ENCODE data around the gene SYVN1.
"Not testable (repeated sequence)": the region's sequence is repeated elsewhere in the genome, so short reads cannot be mapped to it uniquely, and the experiment has no call there.

The SYVN1 gene

GRCh38 chr11:65128182-65129145 is 5.9 kb downstream of the SYVN1 start:
- intact Hi-C loops (cut with micrococcal nuclease): no loop called here
- H3K4me3 Mint-ChIP-seq: no peak overlapping the region
- H3K9me3 Mint-ChIP-seq: no peaks in the 10 kb centered on the region
- H3K36me3 Mint-ChIP-seq (ENCODE audit: low read depth): peaks cover 96% of the 10 kb centered on the region
- peaks cover 18% of the 10 kb centered on the region for H3K4me1 Mint-ChIP-seq (ENCODE audit: low read depth)
- H3K27ac Mint-ChIP-seq: no peak overlapping the region
- H3K27me3 Mint-ChIP-seq: no peaks in the 10 kb centered on the region

- no peak overlapping the region for H3K27ac Mint-ChIP-seq
- peaks cover 88% of the 10 kb centered on the region for H3K36me3 Mint-ChIP-seq (ENCODE audit: low read depth)
- H3K4me3 Mint-ChIP-seq: no peak overlapping the region
- H3K4me1 Mint-ChIP-seq (ENCODE audit: low read depth): peaks cover 10% of the 10 kb centered on the region
- no peaks in the 10 kb centered on the region for H3K27me3 Mint-ChIP-seq
- intact Hi-C loops (cut with micrococcal nuclease): no loop called here
- H3K9me3 Mint-ChIP-seq: no peaks in the 10 kb centered on the region
Observed at GRCh38 chr11:65127473-65128181, 6.7 kb downstream of the SYVN1 start.

GRCh38 chr11:65126624-65127274 is 7.6 kb downstream of the SYVN1 start:
- Mint-ChIP-seq H3K9me3 (no peaks in the 10 kb centered on the region), H3K27ac (no peak overlapping the region), H3K4me1 (ENCODE audit: low read depth) (peaks cover under 1% of the 10 kb centered on the region), H3K4me3 (no peak overlapping the region), H3K27me3 (no peaks in the 10 kb centered on the region), H3K36me3 (ENCODE audit: low read depth) (peaks cover 86% of the 10 kb centered on the region)
- intact Hi-C loops (cut with micrococcal nuclease): no loop called here

DNA sequence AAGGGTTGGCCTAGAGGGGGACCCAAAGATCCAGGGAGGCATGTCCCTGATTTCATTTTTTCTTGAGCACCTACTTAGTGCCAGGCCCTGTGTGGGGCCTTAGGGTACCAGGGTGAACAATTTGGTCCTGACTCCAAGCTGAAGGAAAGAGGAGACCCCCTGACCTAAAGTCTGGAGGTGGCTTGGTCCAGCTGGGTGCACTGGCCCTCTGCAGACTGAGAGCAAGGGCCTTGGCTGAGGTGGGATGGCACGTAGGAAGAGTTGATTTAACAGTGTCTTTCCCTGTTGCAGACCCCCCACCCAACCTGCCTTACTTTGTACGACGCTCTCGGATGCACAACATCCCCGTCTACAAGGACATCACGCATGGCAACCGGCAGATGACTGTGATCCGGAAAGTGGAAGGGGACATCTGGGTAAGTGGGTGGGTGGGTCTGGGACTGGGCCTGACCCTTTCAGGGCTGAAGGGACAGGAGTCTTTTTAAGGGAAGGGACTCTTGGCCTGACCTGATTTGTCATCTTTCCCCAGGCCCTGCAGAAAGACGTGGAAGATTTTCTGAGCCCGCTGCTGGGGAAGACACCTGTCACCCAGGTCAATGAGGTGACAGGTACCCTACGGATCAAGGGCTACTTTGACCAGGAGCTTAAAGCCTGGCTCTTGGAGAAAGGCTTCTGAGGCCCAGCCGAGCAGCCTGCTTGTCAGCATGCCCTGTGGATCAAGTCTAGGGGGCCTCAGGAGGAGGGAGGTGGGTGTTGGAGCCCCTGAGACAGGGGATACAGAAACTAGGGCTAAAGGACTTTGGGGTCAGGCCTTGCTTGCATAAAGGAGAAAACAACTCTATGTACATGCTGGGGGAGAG is 8.9 kb downstream of the SYVN1 start:
- Mint-ChIP-seq H3K36me3 (ENCODE audit: low read depth) (peaks cover 86% of the 10 kb centered on the region), H3K9me3 (no peaks in the 10 kb centered on the region), H3K27ac (no peak overlapping the region), H3K27me3 (no peaks in the 10 kb centered on the region), H3K4me1 (ENCODE audit: low read depth) (peaks cover 12% of the 10 kb centered on the region), H3K4me3 (no peak overlapping the region)
- intact Hi-C loops (cut with micrococcal nuclease): no loop called here

- Mint-ChIP-seq H3K27ac (no peak overlapping the region), H3K36me3 (ENCODE audit: low read depth) (peaks cover 86% of the 10 kb centered on the region), H3K27me3 (no peaks in the 10 kb centered on the region), H3K9me3 (no peaks in the 10 kb centered on the region), H3K4me1 (ENCODE audit: low read depth) (peaks cover 18% of the 10 kb centered on the region), H3K4me3 (no peak overlapping the region)
- intact Hi-C loops (cut with micrococcal nuclease): no loop called here
Observed at GRCh38 chr11:65124480-65125196, 9.7 kb downstream of the SYVN1 start.

DNA sequence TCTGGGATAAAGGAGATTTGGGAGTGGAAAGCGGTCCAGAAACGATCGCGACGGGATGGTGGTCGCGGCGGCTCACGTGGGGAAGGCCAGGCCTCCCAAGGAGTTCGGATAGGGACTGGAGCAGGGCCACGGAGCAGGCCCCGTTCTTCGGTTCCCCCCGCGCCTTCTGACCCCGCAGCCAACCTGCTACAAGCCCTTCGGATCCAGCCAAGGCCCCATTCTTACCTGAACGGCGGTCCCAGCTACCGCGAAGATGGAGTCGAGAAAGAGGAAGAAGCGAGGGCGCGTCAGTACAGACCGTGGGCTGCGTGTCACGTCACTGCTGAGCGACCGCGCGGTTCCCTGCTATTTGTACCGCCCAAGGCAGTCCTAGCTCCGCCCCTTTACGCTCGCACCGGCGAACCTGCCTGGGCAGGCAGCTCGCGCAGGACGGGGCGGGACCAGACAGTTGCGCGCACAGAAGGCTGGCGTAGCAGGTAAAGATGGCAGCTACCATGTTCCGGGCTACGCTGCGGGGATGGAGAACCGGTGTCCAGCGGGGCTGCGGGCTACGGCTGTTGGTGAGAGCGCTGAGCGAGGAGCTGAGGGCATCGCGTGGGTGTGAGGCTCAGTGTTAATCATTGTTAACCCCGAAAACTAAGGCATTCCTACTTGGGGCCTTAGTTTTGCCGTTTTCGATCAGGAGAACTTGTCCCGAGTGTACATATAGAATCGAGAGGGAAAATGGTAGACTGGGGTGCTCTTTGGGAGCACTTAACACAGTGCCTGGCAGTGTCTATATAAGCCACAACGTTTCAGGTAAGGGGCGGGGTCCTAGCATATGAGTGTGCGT is 12.2 kb downstream of the SYVN1 start, which contains the start of the genes FAU and MRPL49:
TSS of gene FAU (minus strand) at position 270 of the 832 bp plus-strand sequence. CDS start 321 bp downstream, outside the sequence.
TSS of gene MRPL49 (plus strand) at position 457 of the 832 bp plus-strand sequence. CDS start at position 483, 26 bp downstream.
- H3K4me3 Mint-ChIP-seq: peak within 1 kb of the TSS; percentile 91
- intact Hi-C loops (cut with micrococcal nuclease): no loop called here
- peak within 1 kb of the TSS; percentile 99 for H3K27ac Mint-ChIP-seq
- peaks cover 33% of the 10 kb centered on the region for H3K4me1 Mint-ChIP-seq (ENCODE audit: low read depth)
- no peaks in the 10 kb centered on the region for H3K9me3 Mint-ChIP-seq
- H3K36me3 Mint-ChIP-seq (ENCODE audit: low read depth): peaks cover 86% of the 10 kb centered on the region
- H3K27me3 Mint-ChIP-seq: no peaks in the 10 kb centered on the region

- peak overlapping the region; percentile 99 for H3K27ac Mint-ChIP-seq
- intact Hi-C loops (cut with micrococcal nuclease): no loop called here
- peak overlapping the region; percentile 91 for H3K4me3 Mint-ChIP-seq
- peaks cover 79% of the 10 kb centered on the region for H3K36me3 Mint-ChIP-seq (ENCODE audit: low read depth)
- no peaks in the 10 kb centered on the region for H3K27me3 Mint-ChIP-seq
- H3K9me3 Mint-ChIP-seq: no peaks in the 10 kb centered on the region
- peaks cover 38% of the 10 kb centered on the region for H3K4me1 Mint-ChIP-seq (ENCODE audit: low read depth)
Observed at GRCh38 chr11:65121447-65121864, 12.9 kb downstream of the SYVN1 start.

DNA sequence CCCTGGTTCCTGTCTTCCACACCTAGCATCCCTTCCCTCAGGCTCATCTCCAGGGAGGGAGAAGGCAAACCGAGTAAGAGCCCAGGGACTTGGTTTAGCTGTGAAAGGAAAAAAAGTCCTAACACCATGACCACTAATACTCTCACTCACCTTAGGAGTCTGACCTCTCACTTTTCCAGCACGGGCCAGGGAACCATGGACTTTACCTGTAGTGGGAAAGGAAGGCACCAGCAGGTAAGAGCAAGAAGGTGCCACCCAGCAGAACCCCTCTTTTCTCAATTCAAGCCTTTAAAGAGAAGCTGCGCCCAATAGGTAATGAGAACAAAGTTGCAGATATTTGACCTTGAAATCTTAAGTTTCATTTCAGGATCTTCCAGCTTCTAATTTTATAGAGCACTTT is 13.5 kb downstream of the SYVN1 start:
- no peaks in the 10 kb centered on the region for H3K9me3 Mint-ChIP-seq
- H3K4me3 Mint-ChIP-seq: peak overlapping the region; percentile 91
- peak overlapping the region; percentile 99 for H3K27ac Mint-ChIP-seq
- no peaks in the 10 kb centered on the region for H3K27me3 Mint-ChIP-seq
- peaks cover 76% of the 10 kb centered on the region for H3K36me3 Mint-ChIP-seq (ENCODE audit: low read depth)
- peaks cover 42% of the 10 kb centered on the region for H3K4me1 Mint-ChIP-seq (ENCODE audit: low read depth)
- intact Hi-C loops (cut with micrococcal nuclease): no loop called here

GRCh38 chr11:65119670-65119995 is 14.7 kb downstream of the SYVN1 start:
- H3K9me3 Mint-ChIP-seq: no peaks in the 10 kb centered on the region
- peaks cover 49% of the 10 kb centered on the region for H3K4me1 Mint-ChIP-seq (ENCODE audit: low read depth)
- H3K27me3 Mint-ChIP-seq: no peaks in the 10 kb centered on the region
- no peak overlapping the region for H3K4me3 Mint-ChIP-seq
- intact Hi-C loops (cut with micrococcal nuclease): loop anchor here (5.0 to 10.0 kb wide), 3 partner anchors 135 to 272 kb away; partner anchors contain the start of gene ATG2A
- H3K27ac Mint-ChIP-seq: peak overlapping the region; percentile 99
- peaks cover 72% of the 10 kb centered on the region for H3K36me3 Mint-ChIP-seq (ENCODE audit: low read depth)

DNA sequence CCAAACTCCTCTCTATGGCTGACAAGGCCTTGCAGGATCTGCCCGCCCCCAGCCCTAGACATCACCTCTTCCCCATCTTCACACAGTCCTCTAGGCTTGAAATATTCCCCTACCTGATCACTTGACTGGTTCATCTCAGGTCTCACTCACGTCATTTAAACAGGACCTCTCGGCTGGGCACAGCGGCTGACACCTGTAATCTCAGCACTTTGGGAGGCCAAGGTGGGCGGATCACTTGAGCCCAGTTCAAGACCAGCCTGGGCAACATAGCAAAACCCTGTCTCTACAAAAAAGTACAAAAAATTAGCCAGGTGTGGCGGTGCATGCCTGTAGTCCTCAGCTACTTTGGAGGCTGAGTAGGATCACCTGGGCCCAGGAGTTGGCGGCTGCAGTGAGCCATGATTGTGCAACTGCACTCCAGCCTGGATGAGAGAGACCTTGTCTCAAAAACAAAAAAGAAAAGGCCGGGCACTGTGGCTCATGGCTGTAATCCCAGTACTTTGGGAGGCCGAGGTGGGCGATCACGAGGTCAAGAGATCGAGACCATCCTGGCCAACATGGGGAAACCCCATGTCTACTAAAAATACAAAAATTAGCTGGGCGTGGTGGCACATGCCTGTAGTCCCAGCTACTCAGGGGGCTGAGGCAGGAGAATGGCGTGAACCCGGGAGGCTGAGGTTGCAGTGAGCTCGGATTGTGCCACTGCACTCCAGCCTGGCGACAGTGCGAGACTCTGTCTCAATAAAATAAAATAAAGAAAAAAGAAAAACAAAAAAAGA is 15.2 kb downstream of the SYVN1 start:
- Mint-ChIP-seq H3K36me3 (ENCODE audit: low read depth) (peaks cover 66% of the 10 kb centered on the region), H3K27ac (peak overlapping the region; percentile 99), H3K4me1 (ENCODE audit: low read depth) (peaks cover 49% of the 10 kb centered on the region)
- H3K27me3 Mint-ChIP-seq, H3K9me3 Mint-ChIP-seq, H3K4me3 Mint-ChIP-seq: not testable (repeated sequence)
- intact Hi-C loops (cut with micrococcal nuclease): loop anchor here (5.0 to 10.0 kb wide), 3 partner anchors 136 to 272 kb away; partner anchors contain the start of gene ATG2A

DNA sequence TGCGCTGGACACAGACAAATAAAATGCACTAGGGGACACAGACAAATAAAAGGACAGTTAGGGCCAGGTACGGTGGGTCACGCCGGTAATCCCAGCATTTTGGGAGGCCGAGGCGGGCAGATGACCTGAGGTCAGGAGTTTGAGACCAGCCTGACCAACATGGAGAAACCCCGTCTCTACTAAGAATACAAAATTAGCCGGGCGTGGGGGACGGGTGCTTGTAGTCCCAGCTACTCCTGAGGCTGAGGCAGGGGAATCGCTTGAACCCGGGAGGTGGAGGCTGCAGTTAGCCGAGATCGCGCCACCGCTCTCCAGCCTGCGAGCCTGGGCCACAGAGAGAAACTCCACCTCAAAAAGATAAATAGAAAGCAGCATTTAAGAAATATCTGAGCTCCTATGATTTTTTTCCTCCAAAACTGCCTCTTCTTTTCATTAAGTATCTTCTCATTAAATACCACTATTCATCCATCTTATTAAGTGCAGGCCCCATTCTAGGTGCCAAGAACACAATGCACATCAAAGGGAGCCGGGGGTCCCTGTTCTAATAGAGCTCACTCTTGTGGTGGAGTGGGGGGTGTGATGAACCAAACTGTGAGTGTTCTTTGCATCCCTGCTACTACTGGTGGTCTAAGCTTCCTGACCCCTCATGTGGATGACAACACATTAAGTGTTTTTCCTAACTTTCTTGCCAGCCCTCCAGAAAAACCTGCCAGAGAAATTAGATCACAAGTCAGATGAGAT is 16.1 kb downstream of the SYVN1 start:
- H3K4me3 Mint-ChIP-seq: no peak overlapping the region
- peaks cover 52% of the 10 kb centered on the region for H3K4me1 Mint-ChIP-seq (ENCODE audit: low read depth)
- peaks cover 13% of the 10 kb centered on the region for H3K27me3 Mint-ChIP-seq
- no peaks in the 10 kb centered on the region for H3K9me3 Mint-ChIP-seq
- intact Hi-C loops (cut with micrococcal nuclease): loop anchor here (5.0 to 10.0 kb wide), 3 partner anchors 137 to 271 kb away; partner anchors contain the start of gene ATG2A
- peaks cover 64% of the 10 kb centered on the region for H3K36me3 Mint-ChIP-seq (ENCODE audit: low read depth)
- peak overlapping the region; percentile 99 for H3K27ac Mint-ChIP-seq
